GM03348 (cell line): Measurements from ENCODE around the gene CMIP.

Source experiments
- DNase-seq: peaks from one replicate; pipeline ENCODE4 v3.0.0; 2012; ENCODE audit warnings: low spot score

Gene CMIP

GRCh38 chr16:81535679-81536360, 91.2 kb downstream of the CMIP start:
- no peak for DNase-seq

- DNase-seq, result no peak
Observed at GRCh38 chr16:81536648-81537047, 92.0 kb downstream of the CMIP start.

DNA sequence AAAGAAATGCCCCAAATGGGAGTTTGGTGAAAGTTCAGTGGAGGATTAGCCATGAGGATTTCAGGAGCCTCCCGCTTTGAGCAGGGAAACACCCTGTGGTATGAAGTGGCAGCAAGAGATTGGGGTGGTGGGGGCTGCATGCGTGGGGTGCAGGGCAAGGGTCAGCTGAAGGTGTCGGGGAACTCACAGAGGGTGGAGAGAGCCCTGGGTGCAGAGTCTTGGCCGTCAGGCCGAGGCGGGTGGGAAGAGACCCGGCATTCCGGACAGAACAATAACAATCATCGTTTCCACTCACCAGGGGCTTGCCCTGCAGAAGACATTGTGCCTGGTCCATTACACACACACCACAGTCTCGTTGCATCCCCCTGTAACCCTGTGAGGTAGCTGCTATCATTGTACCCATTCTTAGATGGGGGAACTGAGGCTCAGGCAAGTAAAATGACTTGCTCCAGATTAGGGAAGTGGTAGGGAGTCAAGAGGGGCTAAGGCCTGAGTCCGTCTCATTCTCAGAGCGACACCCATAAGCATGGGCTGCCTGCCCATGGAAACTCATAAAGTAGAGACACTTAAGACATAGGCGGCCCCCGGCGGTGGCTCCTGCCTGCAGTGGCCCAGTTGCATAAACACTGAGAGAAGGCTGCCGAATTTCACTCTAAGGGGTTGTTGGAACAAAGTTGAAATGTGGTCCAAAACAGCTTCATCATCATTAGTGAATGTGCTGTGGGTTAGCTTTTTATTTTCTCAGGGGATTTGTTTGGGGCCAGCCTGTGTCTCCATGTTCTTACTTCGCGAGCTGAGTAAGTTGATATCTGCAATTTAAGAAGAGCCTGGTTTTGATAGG, 93.3 kb downstream of the CMIP start:
- no peak for DNase-seq

DNA sequence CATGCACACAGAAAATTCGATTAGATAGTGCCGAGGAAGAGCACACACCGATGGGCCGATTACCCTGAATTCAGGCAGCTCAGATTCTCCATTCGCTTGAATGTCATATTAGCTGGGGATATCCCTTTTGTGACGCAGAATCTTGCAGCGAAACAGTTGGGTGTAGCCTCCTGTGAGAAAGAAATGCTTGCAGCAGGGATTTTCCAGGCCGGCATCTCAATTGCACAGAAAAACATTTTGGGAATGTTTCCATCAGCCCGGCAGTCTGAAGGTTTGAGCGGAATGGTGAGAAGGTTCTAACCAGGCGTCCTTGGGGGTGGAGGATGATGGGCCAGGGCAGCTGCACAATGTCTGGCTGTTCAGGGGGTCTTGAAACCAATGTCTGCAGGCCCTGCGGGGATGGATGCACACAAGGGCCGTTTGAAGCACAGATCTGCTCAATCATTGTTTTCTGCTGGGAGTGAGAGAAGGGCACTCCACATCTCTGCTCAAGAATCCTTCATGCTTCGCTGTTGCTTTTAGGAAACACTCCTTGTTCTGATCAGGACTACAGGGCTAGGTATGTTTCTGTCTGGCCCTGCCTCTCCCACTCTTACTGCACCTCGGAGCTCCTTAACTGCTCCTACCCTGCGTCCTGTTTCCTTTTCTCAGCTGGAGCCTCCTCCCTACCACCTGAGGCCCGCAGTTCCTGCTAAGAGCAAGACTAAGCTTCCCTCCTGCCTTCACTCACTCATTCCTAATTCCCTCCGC, 94.6 kb downstream of the CMIP start:
- DNase-seq, result peak; percentile 35

GRCh38 chr16:81539759-81540472, 95.3 kb downstream of the CMIP start:
- no peak for DNase-seq

- DNase-seq, result no peak
Observed at GRCh38 chr16:81541314-81541713, 96.7 kb downstream of the CMIP start.

GRCh38 chr16:81542609-81543570, 98.3 kb downstream of the CMIP start:
- DNase-seq, result no peak

DNA sequence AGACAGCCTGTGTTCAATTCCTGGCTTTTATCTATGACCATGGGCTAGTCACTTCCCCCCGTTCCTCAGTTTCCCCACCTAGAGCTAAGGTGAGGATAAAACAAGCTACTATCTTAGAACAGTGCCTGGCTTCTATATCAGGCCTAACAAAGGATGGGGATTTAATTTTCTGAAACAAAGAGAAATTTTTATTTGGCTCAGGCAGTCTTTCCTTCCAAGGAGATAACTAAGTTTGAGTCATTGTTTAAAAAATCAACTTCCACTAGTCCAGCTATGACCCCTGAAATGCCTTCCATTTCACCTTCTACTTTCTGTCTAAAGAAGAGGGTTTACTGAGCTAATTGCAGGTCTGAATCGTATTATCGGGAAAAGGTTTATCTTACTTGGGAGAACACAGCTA, 99.0 kb downstream of the CMIP start:
- no peak for DNase-seq

GRCh38 chr16:81544261-81544660, 99.7 kb downstream of the CMIP start:
- DNase-seq, result no peak

DNA sequence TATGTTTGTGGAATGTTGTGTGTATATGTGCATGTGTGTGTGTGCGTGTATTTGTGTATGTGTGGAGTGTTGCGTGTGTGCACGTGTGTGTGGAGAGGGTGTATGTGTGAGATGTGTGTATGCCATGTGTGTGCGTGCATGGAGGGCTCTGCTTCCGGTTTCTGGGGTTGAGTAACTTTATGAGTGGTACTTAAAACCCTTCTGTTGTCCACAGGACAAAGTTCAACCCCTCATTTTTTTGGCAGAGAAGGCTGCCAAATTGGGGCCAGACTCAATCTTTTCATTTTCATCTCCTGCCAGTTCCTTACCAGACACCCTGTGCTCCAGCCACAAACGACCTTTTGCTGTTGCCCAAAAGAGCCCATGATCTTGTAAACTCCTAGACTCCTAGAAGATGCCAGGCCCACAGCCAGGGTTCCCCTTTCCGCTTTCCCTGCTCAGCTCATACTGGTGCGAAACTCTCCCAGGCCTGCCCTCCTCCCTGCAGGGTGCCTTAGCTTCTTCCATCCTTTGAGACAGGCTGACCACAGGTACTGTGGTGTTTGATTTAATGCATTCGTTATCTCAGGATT, 100.2 kb downstream of the CMIP start:
- DNase-seq, result no peak

- DNase-seq, result no peak
Observed at GRCh38 chr16:81545470-81546250, 101.1 kb downstream of the CMIP start.

GRCh38 chr16:81546781-81547180, 102.2 kb downstream of the CMIP start:
- DNase-seq, result no peak

- DNase-seq, result no peak
Observed at GRCh38 chr16:81547194-81547938, 102.8 kb downstream of the CMIP start.

- DNase-seq, result no peak
Observed at GRCh38 chr16:81547939-81548216, 103.3 kb downstream of the CMIP start.

GRCh38 chr16:81548551-81548875, 103.9 kb downstream of the CMIP start:
- DNase-seq, result no peak

GRCh38 chr16:81548876-81549546, 104.4 kb downstream of the CMIP start:
- no peak for DNase-seq

DNA sequence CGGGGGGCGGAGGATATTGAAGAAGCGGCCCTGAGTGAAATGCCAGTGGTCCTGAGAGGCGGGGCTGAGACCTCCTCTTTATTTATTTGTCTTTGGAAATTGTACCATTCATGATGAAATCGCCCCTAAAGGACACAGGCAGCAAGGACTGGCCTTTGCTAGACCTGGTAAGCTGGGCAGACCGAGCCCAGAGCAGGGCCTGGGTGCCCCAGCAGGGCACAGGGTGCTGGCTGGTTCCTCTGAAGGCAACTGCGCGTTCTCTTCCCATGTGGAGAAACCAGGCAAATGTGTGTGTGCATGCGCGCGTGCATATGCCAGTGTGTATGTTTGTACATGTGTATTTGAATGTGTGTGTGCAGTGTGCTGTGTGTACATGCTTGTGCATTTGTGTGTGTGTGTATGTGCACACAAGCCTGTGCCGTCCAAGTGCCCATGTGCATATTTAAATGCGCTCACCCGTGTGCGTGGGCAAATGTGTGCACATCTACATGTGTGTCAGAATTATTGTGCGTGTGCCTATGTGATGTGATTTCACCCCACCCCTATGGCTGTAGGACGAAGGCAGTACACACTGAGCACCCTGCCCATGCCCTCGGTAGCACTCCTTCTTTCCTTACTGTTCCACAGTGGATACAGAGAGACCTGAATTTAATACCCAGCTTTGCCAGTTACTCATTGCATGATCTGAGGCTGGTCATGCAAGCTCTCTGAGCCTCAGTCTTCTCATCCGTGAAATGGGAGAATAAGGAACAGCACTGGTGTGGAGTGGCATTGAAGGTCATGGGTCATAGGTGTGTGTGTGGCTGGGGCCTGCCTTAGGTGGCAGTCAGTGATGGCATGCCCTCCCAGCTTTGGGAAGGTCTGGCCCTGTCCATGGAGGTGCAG, 105.2 kb downstream of the CMIP start:
- DNase-seq, result no peak

DNA sequence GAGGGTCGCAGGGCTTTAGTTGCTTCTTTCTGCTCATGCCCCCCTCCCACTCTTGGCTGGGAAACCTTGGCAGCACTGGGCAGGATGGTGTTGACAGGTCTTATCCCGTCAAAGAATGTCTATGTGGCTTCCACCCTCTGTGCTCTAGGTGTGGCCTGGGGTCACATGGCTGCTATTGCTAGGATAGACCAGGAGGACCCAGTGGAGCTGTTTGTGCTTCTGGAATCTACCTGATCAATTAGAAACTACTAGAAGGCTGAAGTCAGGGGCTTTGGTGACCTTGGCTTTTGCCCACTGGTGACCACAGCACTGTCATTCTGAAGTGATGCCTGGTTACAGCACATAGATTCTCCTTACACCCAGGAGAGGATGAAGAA, 105.8 kb downstream of the CMIP start:
- no peak for DNase-seq
